Measurements from ENCODE around the gene CCND1. TPM values are rescaled to one million over a fixed set of nuclear protein-coding genes. Genes with fewer than 3 reads are reported as not detected.
A peak's percentile ranks its signal among the peaks of the same experiment; 100 is the strongest.

Gene CCND1
- total and polyA plus RNA-seq, 9 of the 15 experiments (the other 6 are each of a cell fraction or from before 2014, with no cell fraction given) = 0.04 to 23.3 (median 3.8) TPM

DNA sequence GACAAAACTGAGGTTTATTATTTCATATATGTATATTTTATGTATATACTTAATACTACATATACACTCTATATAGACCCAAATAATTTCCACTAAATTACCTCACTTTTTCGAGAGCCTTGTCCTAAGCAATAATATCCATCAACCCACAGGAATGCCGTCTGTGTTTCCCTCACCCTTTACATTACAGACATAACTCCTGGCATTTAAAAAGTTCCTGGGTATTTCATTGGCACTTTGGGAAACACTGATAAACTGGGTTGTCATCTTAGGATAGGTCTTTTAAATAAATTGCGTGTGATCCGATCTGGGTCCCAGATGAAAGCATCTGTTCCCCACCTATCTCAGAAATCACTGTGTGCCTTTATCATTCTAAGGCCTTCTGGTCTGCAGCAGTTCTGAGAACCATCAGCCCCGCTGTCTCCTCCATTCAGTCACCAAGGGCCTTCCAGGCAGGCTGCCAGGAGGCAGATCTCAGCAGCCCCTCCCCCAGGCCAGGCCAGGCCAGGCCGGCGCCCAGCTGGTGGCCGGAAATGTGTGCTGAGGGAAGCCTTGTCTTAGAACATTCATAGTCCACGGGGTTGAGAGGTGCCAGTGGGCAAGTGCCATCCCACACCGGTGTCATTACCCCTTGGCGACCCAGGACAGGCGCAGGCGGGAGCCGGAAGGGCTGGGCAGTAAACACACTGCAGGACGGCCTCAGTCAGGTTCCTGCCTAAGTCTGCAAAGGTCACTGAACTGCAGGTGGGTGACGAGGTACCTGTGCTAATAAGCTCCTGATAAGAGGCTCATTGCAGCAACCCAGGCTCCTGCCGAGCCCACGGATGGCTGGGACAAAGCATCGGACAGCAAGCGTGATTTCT, 59.6 kb downstream of the CCND1 start (continued):
- TF ChIP-seq, protein P1, sequence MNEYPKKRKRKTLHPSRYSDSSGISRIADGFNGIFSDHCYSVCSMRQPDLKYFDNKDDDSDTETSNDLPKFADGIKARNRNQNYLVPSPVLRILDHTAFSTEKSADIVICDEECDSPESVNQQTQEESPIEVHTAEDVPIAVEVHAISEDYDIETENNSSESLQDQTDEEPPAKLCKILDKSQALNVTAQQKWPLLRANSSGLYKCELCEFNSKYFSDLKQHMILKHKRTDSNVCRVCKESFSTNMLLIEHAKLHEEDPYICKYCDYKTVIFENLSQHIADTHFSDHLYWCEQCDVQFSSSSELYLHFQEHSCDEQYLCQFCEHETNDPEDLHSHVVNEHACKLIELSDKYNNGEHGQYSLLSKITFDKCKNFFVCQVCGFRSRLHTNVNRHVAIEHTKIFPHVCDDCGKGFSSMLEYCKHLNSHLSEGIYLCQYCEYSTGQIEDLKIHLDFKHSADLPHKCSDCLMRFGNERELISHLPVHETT (CRISPR knock-in tag; conservative IDR thresholded peaks at IDR 0.05 in 1 of 2, IDR thresholded peaks at IDR 0.05 in 1 of 2) = no peak
- TF ChIP-seq PML (IDR thresholded peaks at IDR 0.05; ENCODE audit: low read length) (peak; percentile 75), GATA2 (CRISPR knock-in tag; IDR thresholded peaks at IDR 0.05) (0 out of 2 replicates have a peak, but pooled peaks have one; percentile 10), GABPA (tag; conservative IDR thresholded peaks at IDR 0.05; ENCODE audit: low read depth) (peak; percentile 56), ZNF766 (CRISPR knock-in tag; conservative IDR thresholded peaks at IDR 0.05) (peak; percentile 40; the same call in 1 of the 2 replicates), HOXB6 (CRISPR knock-in tag; IDR thresholded peaks at IDR 0.05; ENCODE audit: borderline replicate concordance) (no peak), ZNF140 (CRISPR knock-in tag; IDR thresholded peaks at IDR 0.05) (no peak), ZNF551 (CRISPR knock-in tag; IDR thresholded peaks at IDR 0.05) (no peak), NFXL1 (CRISPR knock-in tag; IDR thresholded peaks at IDR 0.05) (no peak), NRF1 (conservative IDR thresholded peaks at IDR 0.05 in 1 of 2, IDR thresholded peaks at IDR 0.05 in 1 of 2) (0 out of 4 replicates have a peak, but pooled peaks of 1 of the 2 experiments have one; percentile 23), ILK (tag; IDR thresholded peaks at IDR 0.05; ENCODE audit: borderline replicate concordance, low read depth) (no peak), RNF2 (IDR thresholded peaks at IDR 0.05) (peak; percentile 59; the same call in 1 of the 2 replicates), PCBP1 (IDR thresholded peaks at IDR 0.05; ENCODE audit: low read depth, low read length, poor library complexity, severe bottlenecking) (no peak), KDM1A (IDR thresholded peaks at IDR 0.05) (peak; percentile 79 to 85), CEBPZ (IDR thresholded peaks at IDR 0.05; ENCODE audit: borderline replicate concordance, low read depth, low read length) (no peak), CREB1 (IDR thresholded peaks at IDR 0.05) (no peak), CREB1 (CRISPR knock-in tag; IDR thresholded peaks at IDR 0.05) (no peak)
- TF ChIP-seq, protein P2, sequence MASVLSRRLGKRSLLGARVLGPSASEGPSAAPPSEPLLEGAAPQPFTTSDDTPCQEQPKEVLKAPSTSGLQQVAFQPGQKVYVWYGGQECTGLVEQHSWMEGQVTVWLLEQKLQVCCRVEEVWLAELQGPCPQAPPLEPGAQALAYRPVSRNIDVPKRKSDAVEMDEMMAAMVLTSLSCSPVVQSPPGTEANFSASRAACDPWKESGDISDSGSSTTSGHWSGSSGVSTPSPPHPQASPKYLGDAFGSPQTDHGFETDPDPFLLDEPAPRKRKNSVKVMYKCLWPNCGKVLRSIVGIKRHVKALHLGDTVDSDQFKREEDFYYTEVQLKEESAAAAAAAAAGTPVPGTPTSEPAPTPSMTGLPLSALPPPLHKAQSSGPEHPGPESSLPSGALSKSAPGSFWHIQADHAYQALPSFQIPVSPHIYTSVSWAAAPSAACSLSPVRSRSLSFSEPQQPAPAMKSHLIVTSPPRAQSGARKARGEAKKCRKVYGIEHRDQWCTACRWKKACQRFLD (CRISPR knock-in tag; IDR thresholded peaks at IDR 0.05) = no peak
